Forelimb muscle (tissue), 1 donor: ENCODE data around the gene TMEM256. TPM values are rescaled to one million over a fixed set of nuclear protein-coding genes. Genes with fewer than 3 reads are reported as not detected.

Experiments
- DNase-seq: peaks from one replicate; pipeline ENCODE4 v3.0.0-alpha.2; 2013; ENCODE audit warnings: low read depth
- polyA plus RNA-seq: library from polyadenylated mRNA; unstranded; fragments of 120-200 nt; gene quantifications from one replicate; pipeline ENCODE4 v1.2.1, GENCODE V29; 2013; ENCODE audit not compliant: insufficient read length

The TMEM256 gene
- polyA plus RNA-seq, 1 donor = 55.6 TPM

DNA sequence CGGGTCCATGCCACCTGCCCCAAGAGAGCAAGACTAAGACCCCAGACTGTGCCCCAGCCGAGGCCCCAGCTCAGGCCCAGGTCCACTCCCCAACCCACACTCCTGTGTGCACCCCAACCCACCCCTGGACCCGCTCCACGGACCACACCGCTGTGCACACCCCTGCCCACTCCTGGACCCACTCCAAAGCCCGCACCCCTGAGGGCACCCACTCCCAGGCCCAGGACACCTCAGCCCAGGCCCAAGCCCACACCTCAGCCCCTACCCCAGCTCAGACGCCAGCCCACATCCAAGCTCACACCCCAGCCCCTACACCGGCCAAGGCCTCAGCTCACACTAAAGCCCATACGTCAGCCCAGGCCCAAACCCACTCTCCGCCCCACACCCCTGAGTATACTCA, 25.8 kb upstream of the TMEM256 start:
- DNase-seq = no peak

GRCh38 chr17:7428557-7428956, 24.7 kb upstream of the TMEM256 start, which contains the start of gene SPEM3:
Gene SPEM3 (plus strand): TSS chr17:7428857. CDS start chr17:7428903, 46 bp downstream.
- no peak for DNase-seq

DNA sequence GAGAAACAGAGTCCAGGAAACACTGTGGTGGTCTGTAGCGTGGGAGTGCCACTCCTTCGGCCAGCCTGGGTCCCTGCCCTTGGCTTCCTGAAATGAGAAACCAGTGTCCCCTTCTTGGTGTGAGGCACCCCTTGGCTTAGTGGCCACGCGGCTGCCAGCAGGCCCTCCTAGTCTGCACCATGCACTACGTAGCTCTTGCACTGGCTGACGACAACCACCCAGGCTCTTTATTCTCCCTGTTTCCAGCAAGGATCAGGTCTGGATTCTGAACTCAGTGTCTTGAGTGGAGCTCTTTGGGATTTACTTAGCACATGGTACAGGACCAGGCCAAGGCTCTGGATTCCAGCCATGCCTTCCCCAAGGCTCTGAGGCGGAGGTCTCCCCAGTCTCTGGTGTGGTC, 23.7 kb upstream of the TMEM256 start:
- DNase-seq = no peak

DNA sequence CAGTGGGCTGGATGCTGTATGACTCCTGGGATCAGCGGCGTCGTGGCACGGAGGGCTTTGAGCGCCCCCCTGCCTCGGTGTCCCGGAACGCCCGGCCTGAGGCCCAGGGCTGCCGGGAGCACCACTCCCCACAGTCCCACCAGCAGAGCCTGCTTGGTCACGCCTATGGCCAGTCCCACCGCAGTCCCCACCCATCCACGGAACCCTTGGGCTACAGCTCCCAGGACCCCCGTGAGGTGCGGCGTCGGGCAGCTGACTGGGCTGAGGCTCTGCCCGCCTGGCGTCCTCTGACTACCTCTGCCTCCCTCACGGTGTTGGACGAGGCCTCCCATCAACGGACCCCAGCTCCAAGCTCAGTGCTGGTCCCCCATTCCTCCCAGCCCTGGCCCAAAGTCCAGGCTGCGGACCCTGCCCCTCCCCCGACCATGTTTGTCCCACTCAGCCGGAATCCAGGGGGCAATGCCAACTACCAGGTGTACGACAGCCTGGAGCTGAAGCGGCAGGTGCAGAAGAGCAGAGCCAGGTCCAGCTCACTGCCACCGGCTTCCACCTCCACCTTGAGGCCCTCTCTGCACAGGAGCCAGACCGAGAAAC, 23.1 kb upstream of the TMEM256 start:
- DNase-seq = no peak

GRCh38 chr17:7426203-7426863, 22.4 kb upstream of the TMEM256 start:
- no peak for DNase-seq

DNA sequence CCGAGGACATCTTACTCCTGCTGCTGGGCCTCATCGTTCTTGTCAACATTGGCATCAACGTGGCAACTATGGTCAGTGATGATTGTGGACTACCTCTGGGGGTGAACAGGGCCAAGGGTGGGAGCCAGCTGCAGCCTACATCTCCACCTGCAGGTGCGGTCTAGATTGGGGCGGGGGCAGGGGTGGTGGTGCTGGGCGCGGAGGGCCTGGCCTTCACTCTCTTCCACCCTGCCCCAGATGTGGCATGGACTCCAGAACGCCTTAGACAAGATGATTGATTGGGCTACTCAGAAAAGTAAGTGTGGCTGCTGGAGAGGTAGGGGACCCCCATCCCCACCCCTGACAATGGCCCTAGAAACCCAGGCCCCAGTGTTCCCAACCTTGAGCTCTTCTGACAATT, 21.9 kb upstream of the TMEM256 start:
- DNase-seq = no peak

GRCh38 chr17:7425316-7425715, 21.4 kb upstream of the TMEM256 start, which contains the start of gene SPEM2:
Gene SPEM2 (plus strand): TSS chr17:7425616. CDS start chr17:7425689, 73 bp downstream.
- no peak for DNase-seq

GRCh38 chr17:7423679-7424078, 19.8 kb upstream of the TMEM256 start:
- no peak for DNase-seq

DNA sequence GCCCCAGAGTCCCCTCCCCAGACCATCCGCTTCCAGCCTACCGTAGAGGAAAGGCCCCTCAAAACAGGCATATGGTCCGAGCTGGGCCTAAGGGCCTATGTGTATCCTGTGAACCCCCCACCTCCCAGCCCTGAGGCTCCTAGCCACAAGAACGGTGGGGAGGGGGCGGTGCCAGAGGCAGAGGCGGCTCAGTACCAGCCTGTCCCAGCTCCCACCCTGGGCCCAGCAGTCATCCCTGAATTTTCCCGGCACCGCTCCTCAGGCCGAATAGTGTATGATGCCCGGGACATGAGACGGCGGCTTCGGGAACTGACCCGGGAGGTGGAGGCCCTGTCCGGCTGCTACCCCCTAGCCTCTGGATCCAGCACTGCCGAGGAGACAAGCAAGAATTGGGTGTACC, 17.3 kb upstream of the TMEM256 start:
- DNase-seq = no peak

DNA sequence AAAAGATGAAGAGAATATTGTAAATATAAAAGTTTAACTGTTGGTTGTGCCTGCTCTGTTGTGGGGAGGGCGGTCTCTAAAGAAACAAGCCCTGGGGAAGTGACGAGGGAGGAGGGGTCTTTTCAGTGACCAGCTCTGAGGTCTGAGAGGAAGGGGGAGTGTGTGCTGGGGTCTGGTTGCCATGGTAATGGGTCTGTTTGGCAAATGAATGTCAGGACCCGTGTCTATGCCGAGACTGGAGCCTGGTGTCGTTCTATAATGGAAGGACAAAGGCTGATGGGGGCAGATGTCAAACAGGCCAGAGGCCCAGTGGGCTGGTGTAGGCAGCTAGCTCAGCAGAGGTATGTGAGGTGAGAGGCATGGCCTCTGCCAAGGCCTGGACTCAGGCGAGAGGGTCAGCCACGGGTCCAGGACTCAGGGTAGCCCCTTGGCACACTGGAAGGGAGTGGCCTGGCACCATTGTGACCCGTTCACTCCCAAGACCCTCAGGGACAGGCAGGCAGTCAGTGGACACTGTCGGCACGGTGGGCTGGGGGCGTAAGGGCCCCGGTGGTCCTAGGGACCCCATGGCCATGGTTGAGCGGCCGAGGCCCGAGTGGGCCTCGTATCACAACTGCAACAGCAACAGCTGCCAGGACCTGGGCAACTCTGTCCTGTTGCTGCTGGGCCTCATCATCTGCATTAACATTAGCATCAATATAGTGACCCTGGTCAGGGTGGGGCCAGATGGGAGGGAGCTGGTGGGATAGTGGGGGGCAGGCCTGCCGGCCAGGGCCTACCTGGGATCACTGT, 16.1 kb upstream of the TMEM256 start, which contains the start of gene SPEM1:
SPEM1 (plus strand) TSS at position 506 of the 792 bp plus-strand sequence; CDS start at position 567, 61 bp downstream.
- no peak for DNase-seq

- no peak for DNase-seq
These were observed 14.7 kb upstream of the TMEM256 start for GRCh38 chr17:7418472-7419152.

DNA sequence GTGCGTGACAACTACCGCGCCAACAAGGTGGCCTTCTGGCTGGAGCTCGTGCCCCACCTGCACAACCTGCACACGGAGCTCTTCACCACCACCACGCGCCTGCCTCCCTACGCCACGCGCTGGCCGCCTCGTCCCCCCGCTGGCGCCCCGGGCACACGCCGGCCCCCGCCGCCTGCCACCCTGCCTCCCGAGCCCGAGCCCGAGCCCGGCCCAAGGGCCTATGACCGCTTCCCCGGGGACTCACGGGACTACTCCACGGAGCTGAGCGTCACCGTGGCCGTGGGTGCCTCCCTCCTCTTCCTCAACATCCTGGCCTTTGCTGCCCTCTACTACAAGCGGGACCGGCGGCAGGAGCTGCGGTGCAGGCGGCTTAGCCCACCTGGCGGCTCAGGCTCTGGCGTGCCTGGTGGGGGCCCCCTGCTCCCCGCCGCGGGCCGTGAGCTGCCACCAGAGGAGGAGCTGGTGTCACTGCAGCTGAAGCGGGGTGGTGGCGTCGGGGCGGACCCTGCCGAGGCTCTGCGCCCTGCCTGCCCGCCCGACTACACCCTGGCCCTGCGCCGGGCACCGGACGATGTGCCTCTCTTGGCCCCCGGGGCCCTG, 13.3 kb upstream of the TMEM256 start:
- no peak for DNase-seq

DNA sequence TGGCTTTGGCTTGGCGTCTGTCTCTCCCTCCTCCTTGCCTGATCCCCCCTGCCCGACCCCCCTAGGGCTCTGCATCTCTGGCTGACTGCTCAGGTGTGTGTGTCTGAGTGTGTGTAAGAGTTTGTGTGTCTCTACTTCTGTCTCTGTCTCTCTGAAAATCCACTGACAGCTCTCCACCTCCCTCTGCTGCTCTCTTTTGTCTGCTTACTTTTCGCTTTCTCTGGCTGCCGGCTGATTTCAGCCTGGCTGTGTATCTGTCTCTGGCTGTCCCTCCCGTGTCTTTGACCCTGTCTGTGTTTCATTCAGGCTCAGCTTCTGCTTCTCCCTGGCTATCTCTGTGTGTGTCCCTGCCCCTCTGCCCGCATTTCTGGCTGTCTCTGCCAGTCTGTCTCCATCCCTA, 12.4 kb upstream of the TMEM256 start:
- DNase-seq = no peak

DNA sequence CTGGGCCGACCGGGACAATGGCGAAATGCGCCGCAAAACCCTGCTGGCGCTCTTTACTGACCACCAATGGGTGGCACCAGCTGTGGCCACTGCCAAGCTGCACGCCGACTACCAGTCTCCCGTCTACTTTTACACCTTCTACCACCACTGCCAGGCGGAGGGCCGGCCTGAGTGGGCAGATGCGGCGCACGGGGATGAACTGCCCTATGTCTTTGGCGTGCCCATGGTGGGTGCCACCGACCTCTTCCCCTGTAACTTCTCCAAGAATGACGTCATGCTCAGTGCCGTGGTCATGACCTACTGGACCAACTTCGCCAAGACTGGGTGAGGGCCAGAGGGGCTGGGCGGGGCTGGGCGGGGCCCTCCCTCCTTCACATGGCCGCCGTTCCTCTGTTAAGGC, 11.9 kb upstream of the TMEM256 start:
- DNase-seq = no peak

- DNase-seq = no peak
These were observed 10.9 kb upstream of the TMEM256 start for GRCh38 chr17:7414837-7415236.

GRCh38 chr17:7413346-7413985, 9.6 kb upstream of the TMEM256 start:
- DNase-seq = no peak

GRCh38 chr17:7411427-7411750, 7.5 kb upstream of the TMEM256 start:
- no peak for DNase-seq

- DNase-seq = no peak
These were observed 6.9 kb upstream of the TMEM256 start for GRCh38 chr17:7410634-7411426.

GRCh38 chr17:7409716-7410115, 5.8 kb upstream of the TMEM256 start:
- no peak for DNase-seq

DNA sequence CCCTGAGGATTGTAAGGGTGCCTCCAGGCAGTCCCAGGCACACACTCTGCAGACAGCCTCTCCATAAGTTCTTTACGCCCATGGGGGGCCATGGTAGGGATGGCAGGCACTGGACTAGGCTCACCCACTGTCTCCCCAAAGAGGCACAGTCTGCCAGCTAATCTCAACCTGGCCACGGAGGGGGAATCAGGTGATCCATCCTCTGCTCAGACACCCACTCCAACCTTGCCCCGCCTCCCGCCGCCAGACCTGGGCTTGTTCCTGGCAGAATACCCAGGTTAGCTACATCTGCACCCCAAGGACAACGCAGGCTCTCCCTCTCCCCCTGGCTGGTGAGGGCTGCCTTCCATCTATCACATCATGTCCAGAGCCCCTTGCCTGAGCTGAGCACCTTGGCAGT, 5.0 kb upstream of the TMEM256 start:
- DNase-seq = no peak
